ENCODE data around the gene CSF1. TPM values are rescaled to one million over a fixed set of nuclear protein-coding genes. Genes with fewer than 3 reads are reported as not detected.
A peak's percentile ranks its signal among the peaks of the same experiment; 100 is the strongest.

Gene CSF1
- total and polyA plus RNA-seq, 2 donors (not counting 3 experiments of a cell fraction or from before 2014, with no cell fraction given): 24.5 to 28.9 TPM

- FAIRE-seq (peak; percentile 38), DNase-seq (ENCODE audit: low read depth, low spot score) (peak; percentile 17)
- Histone ChIP-seq H3K4me1 (ENCODE audit: control insufficient read depth, extremely low read depth, insufficient read depth, low read length) (peaks cover 9% of the 10 kb centered on the region), H2AFZ (ENCODE audit: low read depth, low read length) (peak overlapping the region; percentile 68), H3K9me3 (replicated peaks; ENCODE audit: control insufficient read depth, insufficient read depth, low read length) (no peaks in the 10 kb centered on the region), H3K27me3 (ENCODE audit: control insufficient read depth in 2 of 2, insufficient read depth in 2 of 2, low read length in 2 of 2) (peaks cover 0 to 2% of the 10 kb centered on the region in 2 experiments), H3K4me2 (ENCODE audit: insufficient read depth, low read length) (no peak overlapping the region), H3K9me1 (replicated peaks; ENCODE audit: control insufficient read depth, extremely low read depth, insufficient read depth, low read length) (no peaks in the 10 kb centered on the region), H4K20me1 (replicated peaks; ENCODE audit: control insufficient read depth, extremely low read depth, insufficient read depth, low read length) (no peaks in the 10 kb centered on the region), H3K79me2 (ENCODE audit: control insufficient read depth, insufficient read depth, low read length) (no peaks in the 10 kb centered on the region), H3K36me3 (ENCODE audit: control insufficient read depth in 2 of 2, extremely low read depth in 1 of 2, insufficient read depth in 2 of 2, low read length in 2 of 2) (no peaks in the 10 kb centered on the region), H3K27ac (ENCODE audit: insufficient read depth, low read depth, low read length) (no peak overlapping the region), H3K4me3 (replicated peaks in 1 of 3; ENCODE audit: insufficient read depth in 1 of 3, low read depth in 1 of 3, low read length in 3 of 3) (no peak overlapping the region), H3K9ac (replicated peaks; ENCODE audit: extremely low read depth, insufficient read depth, low read length) (no peak overlapping the region)
- no TSS peak for BruUV-seq (replicated peaks)
- ChIA-PET CTCF (interaction anchor here (0.9 to 3.3 kb wide), 5 partner anchors 10 to 73 kb away, joined by 3 to 12 read pairs (median 3); partner anchors contain the start of gene AHCYL1), POLR2A (no interaction called here)
- dilution Hi-C loops (cut with MboI; ENCODE audit: extremely low pct_ligation_motif_present, low sequenced_read_pairs) (no loop called here), intact Hi-C loops (cut with micrococcal nuclease) (no loop called here)
- no peak for TF ChIP-seq EZH2 (IDR thresholded peaks at IDR 0.05; ENCODE audit: borderline replicate concordance, low read depth, low read length, severe bottlenecking)
- no peak for TF ChIP-seq JUN (IDR thresholded peaks at IDR 0.05; ENCODE audit: borderline replicate concordance, insufficient read depth, insufficient read length, low read depth)
- no peak for TF ChIP-seq MYC (IDR thresholded peaks at IDR 0.05; ENCODE audit: low read depth, low read length)
- no peak for TF ChIP-seq MAX (IDR thresholded peaks at IDR 0.05; ENCODE audit: insufficient read depth, insufficient read length)
- no peak for TF ChIP-seq POLR2A (IDR thresholded peaks at IDR 0.05; ENCODE audit: low read depth, low read length)
- TF ChIP-seq GATA2 (IDR thresholded peaks at IDR 0.05; ENCODE audit: insufficient read depth, insufficient read length, low read depth, low read length): no peak
- TF ChIP-seq POLR2AphosphoS5 (IDR thresholded peaks at IDR 0.05; ENCODE audit: insufficient read depth, low read depth, low read length): no peak
- TF ChIP-seq FOS (IDR thresholded peaks at IDR 0.05; ENCODE audit: borderline replicate concordance, insufficient read depth, low read length): no peak
- no peak for TF ChIP-seq CTCF (IDR thresholded peaks at IDR 0.05; ENCODE audit: extremely low read depth in 1 of 2, insufficient read depth in 1 of 2, low read depth in 1 of 2, low read length in 2 of 2)
These were observed 37.1 kb downstream of the CSF1 start for GRCh38 chr1:109947582-109948284.
